Measurements from ENCODE around the gene GCG. TPM values are rescaled to one million over a fixed set of nuclear protein-coding genes. Genes with fewer than 3 reads are reported as not detected.
A peak's percentile ranks its signal among the peaks of the same experiment; 100 is the strongest.

GCG gene
- polyA plus RNA-seq, 1 donor: 2.5 TPM

- DNase-seq: no peak
These were observed 2.6 kb downstream of the GCG start for GRCh38 chr2:162149466-162149865.

GRCh38 chr2:162148956-162149355 is 3.1 kb downstream of the GCG start:
- DNase-seq: no peak

GRCh38 chr2:162143969-162144368 is 8.1 kb downstream of the GCG start:
- DNase-seq: no peak

GRCh38 chr2:162138310-162138709 is 13.7 kb downstream of the GCG start:
- DNase-seq: no peak

GRCh38 chr2:162127422-162127821 is 24.6 kb downstream of the GCG start:
- no peak for DNase-seq

- DNase-seq: no peak
These were observed 25.5 kb downstream of the GCG start for GRCh38 chr2:162126527-162126926.

- DNase-seq: no peak
These were observed 25.9 kb downstream of the GCG start for GRCh38 chr2:162126111-162126519.

GRCh38 chr2:162125138-162125537 is 26.9 kb downstream of the GCG start:
- DNase-seq: no peak

- DNase-seq: peak; percentile 54
These were observed 28.0 kb downstream of the GCG start for GRCh38 chr2:162123806-162124758.

GRCh38 chr2:162118166-162119031 is 33.6 kb downstream of the GCG start:
- no peak for DNase-seq

- DNase-seq: no peak
These were observed 35.7 kb downstream of the GCG start for GRCh38 chr2:162116352-162116751.

- no peak for DNase-seq
These were observed 37.0 kb downstream of the GCG start for GRCh38 chr2:162115076-162115475.

- DNase-seq: no peak
These were observed 37.8 kb downstream of the GCG start for GRCh38 chr2:162114271-162114670.

- DNase-seq: no peak
These were observed 38.3 kb downstream of the GCG start for GRCh38 chr2:162113776-162114168.

GRCh38 chr2:162113088-162113775 is 38.8 kb downstream of the GCG start:
- no peak for DNase-seq

GRCh38 chr2:162111958-162112850 is 39.8 kb downstream of the GCG start:
- no peak for DNase-seq

GRCh38 chr2:162107361-162107901 is 44.6 kb downstream of the GCG start:
- DNase-seq: no peak

GRCh38 chr2:162106746-162107145 is 45.3 kb downstream of the GCG start:
- DNase-seq: no peak

GRCh38 chr2:162106146-162106551 is 45.9 kb downstream of the GCG start:
- DNase-seq: no peak

- no peak for DNase-seq
These were observed 48.5 kb downstream of the GCG start for GRCh38 chr2:162103443-162104009.

GRCh38 chr2:162100579-162100978 is 51.5 kb downstream of the GCG start:
- no peak for DNase-seq

Measured in hindlimb muscle (tissue), 1 donor.